ENCODE measurements around the gene RAPH1.
"Not testable (repeated sequence)": the region's sequence is repeated elsewhere in the genome, so short reads cannot be mapped to it uniquely, and the experiment has no call there.

Gene RAPH1

GRCh38 chr2:203431391-203432185, 103.5 kb downstream of the RAPH1 start:
- DNase-seq, result no peak

- not testable (repeated sequence) for DNase-seq
Observed at GRCh38 chr2:203429643-203430042, 105.5 kb downstream of the RAPH1 start.

- DNase-seq, result no peak
Observed at GRCh38 chr2:203427061-203427460, 108.0 kb downstream of the RAPH1 start.

GRCh38 chr2:203418271-203418670, 116.8 kb downstream of the RAPH1 start:
- no peak for DNase-seq

GRCh38 chr2:203413796-203414195, 121.3 kb downstream of the RAPH1 start:
- DNase-seq, result no peak

- DNase-seq, result no peak
Observed at GRCh38 chr2:203412546-203413331, 122.4 kb downstream of the RAPH1 start.

- DNase-seq, result no peak
Observed at GRCh38 chr2:203407496-203407895, 127.6 kb downstream of the RAPH1 start.

GRCh38 chr2:203404996-203405395, 130.1 kb downstream of the RAPH1 start:
- DNase-seq, result no peak

- no peak for DNase-seq
Observed at GRCh38 chr2:203400805-203401585, 134.1 kb downstream of the RAPH1 start.

- DNase-seq, result no peak
Observed at GRCh38 chr2:203399031-203399430, 136.1 kb downstream of the RAPH1 start.

GRCh38 chr2:203396667-203397066, 138.4 kb downstream of the RAPH1 start:
- no peak for DNase-seq

GRCh38 chr2:203395858-203396257, 139.2 kb downstream of the RAPH1 start:
- DNase-seq, result no peak

- DNase-seq, result no peak
Observed at GRCh38 chr2:203394519-203395227, 140.4 kb downstream of the RAPH1 start.

- DNase-seq, result not testable (repeated sequence)
Observed at GRCh38 chr2:203388153-203388552, 146.9 kb downstream of the RAPH1 start.

- no peak for DNase-seq
Observed at GRCh38 chr2:203383038-203383437, 152.1 kb downstream of the RAPH1 start.

- DNase-seq, result no peak
Observed at GRCh38 chr2:203379156-203379555, 155.9 kb downstream of the RAPH1 start.

GRCh38 chr2:203376173-203376572, 158.9 kb downstream of the RAPH1 start:
- no peak for DNase-seq

- not testable (repeated sequence) for DNase-seq
Observed at GRCh38 chr2:203372706-203373105, 162.4 kb downstream of the RAPH1 start.

- DNase-seq, result no peak
Observed at GRCh38 chr2:203366639-203367466, 168.2 kb downstream of the RAPH1 start.

- no peak for DNase-seq
Observed at GRCh38 chr2:203361922-203362321, 173.2 kb downstream of the RAPH1 start.

GRCh38 chr2:203361495-203361894, 173.6 kb downstream of the RAPH1 start:
- DNase-seq, result no peak
